ENCODE data around the gene TPSAB1. TPM values are rescaled to one million over a fixed set of nuclear protein-coding genes. Genes with fewer than 3 reads are reported as not detected.

The TPSAB1 gene
- total and polyA plus RNA-seq, 10 of the 15 experiments (the other 5 are each of a cell fraction or from before 2014, with no cell fraction given) = 0.06 TPM; not detected in 9

DNA sequence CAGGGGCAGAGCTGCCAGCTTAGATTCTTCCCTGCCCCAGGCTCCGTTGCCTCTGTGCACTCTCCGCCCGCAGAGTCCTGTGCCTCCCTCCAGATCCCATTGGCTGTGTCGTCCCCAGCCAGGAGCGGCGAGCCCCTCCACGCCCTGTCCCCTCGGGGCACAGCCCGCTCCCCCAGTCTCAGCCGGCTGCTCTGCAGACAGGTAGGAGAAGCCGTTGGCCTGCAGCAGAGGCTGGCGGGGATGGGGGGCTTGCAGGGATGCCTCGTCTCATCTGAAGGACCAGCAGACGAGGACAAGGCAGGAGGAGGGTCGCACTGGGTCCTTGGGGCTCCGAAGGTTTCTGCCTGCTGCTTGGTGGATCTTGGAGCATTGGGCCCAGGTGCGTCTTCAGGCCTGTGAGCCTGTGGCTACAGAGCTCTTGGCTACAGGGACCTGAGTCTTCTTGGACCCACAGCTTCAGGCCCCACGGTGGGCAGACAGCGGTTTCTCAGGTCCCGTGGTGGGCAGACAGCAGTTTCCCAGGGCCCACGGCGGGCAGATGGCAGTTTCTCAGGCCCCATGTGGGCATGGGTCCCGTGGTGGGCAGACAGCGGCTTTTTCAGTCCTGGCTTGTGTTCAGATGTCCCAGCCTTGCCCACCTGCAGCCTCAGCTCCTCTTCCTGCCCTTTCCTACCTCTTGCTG lies 21.4 kb upstream of the TPSAB1 start:
- Histone ChIP-seq H3K4me1 (ENCODE audit: control insufficient read depth, insufficient read depth, low read length) (no peaks in the 10 kb centered on the region), H3K36me3 (ENCODE audit: control insufficient read depth in 2 of 2, insufficient read depth in 2 of 2, low read length in 1 of 2) (no peaks in the 10 kb centered on the region), H3K4me2 (ENCODE audit: control insufficient read depth, insufficient read depth) (no peak overlapping the region), H3K79me2 (ENCODE audit: control insufficient read depth, insufficient read depth, low read length) (no peaks in the 10 kb centered on the region), H3K27ac (ENCODE audit: control insufficient read depth, insufficient read depth) (no peak overlapping the region), H4K20me1 (ENCODE audit: control insufficient read depth, insufficient read depth) (no peaks in the 10 kb centered on the region), H3K9me3 (replicated peaks; ENCODE audit: control insufficient read depth, insufficient read depth, low read length) (no peaks in the 10 kb centered on the region), H3K4me3 (no peak overlapping the region), H3K9ac (ENCODE audit: control insufficient read depth, insufficient read depth, low read length) (no peak overlapping the region), H2AFZ (ENCODE audit: control insufficient read depth, low read depth, low read length) (no peak overlapping the region), H3K27me3 (replicated peaks in 1 of 2; ENCODE audit: control insufficient read depth in 2 of 2, insufficient read depth in 2 of 2, low read length in 1 of 2) (no peaks in the 10 kb centered on the region; a peak in 1 of 4 replicates)
- FAIRE-seq (no peak), ATAC-seq (no peak), DNase-seq (ENCODE audit: low read depth, low spot score) (no peak)
- RAD21 ChIA-PET (ENCODE audit: unreplicated experiment) = no interaction called here
- 25% methylated on average over 23 of the region's 24 CpGs for WGBS (ENCODE audit: insufficient coverage, insufficient replicate concordance, low lambda C conversion rate, missing lambda C conversion rate)
- BruUV-seq (replicated peaks) = no TSS peak
- SMC1A ChIA-PET (ENCODE audit: uncharacterized antibody, unreplicated experiment) = no interaction called here
- CTCF ChIA-PET = no interaction called here
- TF ChIP-seq BACH1 (IDR thresholded peaks at IDR 0.05; ENCODE audit: borderline replicate concordance) = no peak
- no peak for TF ChIP-seq NFIC (IDR thresholded peaks at IDR 0.05; ENCODE audit: low read depth, low read length)
- TF ChIP-seq PAX5 (IDR thresholded peaks at IDR 0.05; ENCODE audit: borderline replicate concordance, low read depth, low read length) = no peak
- TF ChIP-seq SMC3 (IDR thresholded peaks at IDR 0.05; ENCODE audit: borderline replicate concordance, low read length) = no peak
- TF ChIP-seq POLR2A (IDR thresholded peaks at IDR 0.05; ENCODE audit: low read depth, low read length) = no peak
- TF ChIP-seq STAT3 (IDR thresholded peaks at IDR 0.05; ENCODE audit: low read depth, low read length) = no peak
- TF ChIP-seq, protein P1, sequence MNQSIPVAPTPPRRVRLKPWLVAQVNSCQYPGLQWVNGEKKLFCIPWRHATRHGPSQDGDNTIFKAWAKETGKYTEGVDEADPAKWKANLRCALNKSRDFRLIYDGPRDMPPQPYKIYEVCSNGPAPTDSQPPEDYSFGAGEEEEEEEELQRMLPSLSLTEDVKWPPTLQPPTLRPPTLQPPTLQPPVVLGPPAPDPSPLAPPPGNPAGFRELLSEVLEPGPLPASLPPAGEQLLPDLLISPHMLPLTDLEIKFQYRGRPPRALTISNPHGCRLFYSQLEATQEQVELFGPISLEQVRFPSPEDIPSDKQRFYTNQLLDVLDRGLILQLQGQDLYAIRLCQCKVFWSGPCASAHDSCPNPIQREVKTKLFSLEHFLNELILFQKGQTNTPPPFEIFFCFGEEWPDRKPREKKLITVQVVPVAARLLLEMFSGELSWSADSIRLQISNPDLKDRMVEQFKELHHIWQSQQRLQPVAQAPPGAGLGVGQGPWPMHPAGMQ (IDR thresholded peaks at IDR 0.05; ENCODE audit: borderline replicate concordance) = no peak
- no peak for TF ChIP-seq RELA (IDR thresholded peaks at IDR 0.05; ENCODE audit: borderline replicate concordance, partially characterized antibody)
- no peak for TF ChIP-seq ZZZ3 (IDR thresholded peaks at IDR 0.05; ENCODE audit: control insufficient read depth, insufficient read length, low read depth)
- TF ChIP-seq, protein P2, sequence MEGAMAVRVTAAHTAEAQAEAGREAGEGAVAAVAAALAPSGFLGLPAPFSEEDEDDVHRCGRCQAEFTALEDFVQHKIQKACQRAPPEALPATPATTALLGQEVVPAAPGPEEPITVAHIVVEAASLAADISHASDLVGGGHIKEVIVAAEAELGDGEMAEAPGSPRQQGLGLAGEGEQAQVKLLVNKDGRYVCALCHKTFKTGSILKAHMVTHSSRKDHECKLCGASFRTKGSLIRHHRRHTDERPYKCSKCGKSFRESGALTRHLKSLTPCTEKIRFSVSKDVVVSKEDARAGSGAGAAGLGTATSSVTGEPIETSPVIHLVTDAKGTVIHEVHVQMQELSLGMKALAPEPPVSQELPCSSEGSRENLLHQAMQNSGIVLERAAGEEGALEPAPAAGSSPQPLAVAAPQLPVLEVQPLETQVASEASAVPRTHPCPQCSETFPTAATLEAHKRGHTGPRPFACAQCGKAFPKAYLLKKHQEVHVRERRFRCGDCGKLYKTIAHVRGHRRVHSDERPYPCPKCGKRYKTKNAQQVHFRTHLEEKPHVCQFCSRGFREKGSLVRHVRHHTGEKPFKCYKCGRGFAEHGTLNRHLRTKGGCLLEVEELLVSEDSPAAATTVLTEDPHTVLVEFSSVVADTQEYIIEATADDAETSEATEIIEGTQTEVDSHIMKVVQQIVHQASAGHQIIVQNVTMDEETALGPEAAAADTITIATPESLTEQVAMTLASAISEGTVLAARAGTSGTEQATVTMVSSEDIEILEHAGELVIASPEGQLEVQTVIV (IDR thresholded peaks at IDR 0.05; ENCODE audit: borderline replicate concordance, partially characterized antibody) = no peak
- TF ChIP-seq NR2F1 (conservative IDR thresholded peaks at IDR 0.05) = no peak
- TF ChIP-seq PAX8 (IDR thresholded peaks at IDR 0.05) = no peak
- TF ChIP-seq CEBPB (IDR thresholded peaks at IDR 0.05; ENCODE audit: borderline replicate concordance in 1 of 2, low read depth in 2 of 2, low read length in 2 of 2) = no peak
- TF ChIP-seq MYC (IDR thresholded peaks at IDR 0.05; ENCODE audit: insufficient read depth, insufficient read length, insufficient replicate concordance, low read length, severe bottlenecking) = no peak
- TF ChIP-seq ZNF207 (IDR thresholded peaks at IDR 0.05; ENCODE audit: borderline replicate concordance) = no peak
- TF ChIP-seq, protein P3, sequence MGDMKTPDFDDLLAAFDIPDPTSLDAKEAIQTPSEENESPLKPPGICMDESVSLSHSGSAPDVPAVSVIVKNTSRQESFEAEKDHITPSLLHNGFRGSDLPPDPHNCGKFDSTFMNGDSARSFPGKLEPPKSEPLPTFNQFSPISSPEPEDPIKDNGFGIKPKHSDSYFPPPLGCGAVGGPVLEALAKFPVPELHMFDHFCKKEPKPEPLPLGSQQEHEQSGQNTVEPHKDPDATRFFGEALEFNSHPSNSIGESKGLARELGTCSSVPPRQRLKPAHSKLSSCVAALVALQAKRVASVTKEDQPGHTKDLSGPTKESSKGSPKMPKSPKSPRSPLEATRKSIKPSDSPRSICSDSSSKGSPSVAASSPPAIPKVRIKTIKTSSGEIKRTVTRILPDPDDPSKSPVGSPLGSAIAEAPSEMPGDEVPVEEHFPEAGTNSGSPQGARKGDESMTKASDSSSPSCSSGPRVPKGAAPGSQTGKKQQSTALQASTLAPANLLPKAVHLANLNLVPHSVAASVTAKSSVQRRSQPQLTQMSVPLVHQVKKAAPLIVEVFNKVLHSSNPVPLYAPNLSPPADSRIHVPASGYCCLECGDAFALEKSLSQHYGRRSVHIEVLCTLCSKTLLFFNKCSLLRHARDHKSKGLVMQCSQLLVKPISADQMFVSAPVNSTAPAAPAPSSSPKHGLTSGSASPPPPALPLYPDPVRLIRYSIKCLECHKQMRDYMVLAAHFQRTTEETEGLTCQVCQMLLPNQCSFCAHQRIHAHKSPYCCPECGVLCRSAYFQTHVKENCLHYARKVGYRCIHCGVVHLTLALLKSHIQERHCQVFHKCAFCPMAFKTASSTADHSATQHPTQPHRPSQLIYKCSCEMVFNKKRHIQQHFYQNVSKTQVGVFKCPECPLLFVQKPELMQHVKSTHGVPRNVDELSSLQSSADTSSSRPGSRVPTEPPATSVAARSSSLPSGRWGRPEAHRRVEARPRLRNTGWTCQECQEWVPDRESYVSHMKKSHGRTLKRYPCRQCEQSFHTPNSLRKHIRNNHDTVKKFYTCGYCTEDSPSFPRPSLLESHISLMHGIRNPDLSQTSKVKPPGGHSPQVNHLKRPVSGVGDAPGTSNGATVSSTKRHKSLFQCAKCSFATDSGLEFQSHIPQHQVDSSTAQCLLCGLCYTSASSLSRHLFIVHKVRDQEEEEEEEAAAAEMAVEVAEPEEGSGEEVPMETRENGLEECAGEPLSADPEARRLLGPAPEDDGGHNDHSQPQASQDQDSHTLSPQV (IDR thresholded peaks at IDR 0.05) = no peak
- TF ChIP-seq MTA2 (IDR thresholded peaks at IDR 0.05; ENCODE audit: low read depth) = no peak
- no peak for TF ChIP-seq MYB (IDR thresholded peaks at IDR 0.05; ENCODE audit: borderline replicate concordance, low read depth, low read length)
- intact Hi-C loops (cut with micrococcal nuclease; ENCODE audit: unreplicated experiment) = no loop called here
- POLR2A ChIA-PET = no interaction called here
- in situ Hi-C loops (cut with MboI) = no loop called here

Data from GM12878 (cell line).